Peyer's patch (tissue), 4 donors: ENCODE data around the gene ZNF775. TPM values are rescaled to one million over a fixed set of nuclear protein-coding genes. Genes with fewer than 3 reads are reported as not detected.

Experiments used
- DNase-seq, 3 donors: peaks; one replicate each; pipeline ENCODE4 v3.0.0-alpha.2; 2017 to 2019
- H3K27ac ChIP-seq, 4 donors: fragments of 200-600 bp; sonication (generic); one replicate each; pipeline ENCODE4 v1.5.1; 2016 to 2019
- H3K27me3 ChIP-seq, 2 donors: fragments of 200-600 bp; sonication (generic); one replicate each; pipeline ENCODE4 v1.5.1; 2019
- H3K36me3 ChIP-seq, 3 donors: fragments of 200-600 bp; sonication (generic); one replicate each; pipeline ENCODE4 v1.5.1; 2016 to 2019
- H3K4me1 ChIP-seq, 4 donors: fragments of 200-600 bp; sonication (generic); one replicate each; pipeline ENCODE4 v1.5.1; 2016 to 2019
- H3K4me3 ChIP-seq, 4 donors: fragments of 200-600 bp; sonication (generic); 1 replicate in 3 of 4; 2 replicates in 1 of 4; pipeline ENCODE4 v1.5.1; 2016 to 2019; ENCODE audit warnings: mild to moderate bottlenecking in 1 of 4
- H3K9me3 ChIP-seq, 4 donors: fragments of 200-600 bp; sonication (generic); one replicate each; pipeline ENCODE4 v1.5.1; 2016 to 2019; ENCODE audit warnings: mild to moderate bottlenecking in 1 of 4
- CTCF ChIP-seq, 6 experiments: fragments of 450-650 bp in 4 of 6; fragments of 200-600 bp in 2 of 6; sonication (generic) in 1 of 6; IDR thresholded peaks; one replicate each; pipeline ENCODE4 v1.5.1; 2017 to 2019; ENCODE audit warnings: antibody characterized with exemption in 6 of 6, mild to moderate bottlenecking in 3 of 6, moderate library complexity in 1 of 6
- POLR2A ChIP-seq, 2 donors: fragments of 450-650 bp; IDR thresholded peaks; one replicate each; pipeline ENCODE4 v1.5.1; 2017; ENCODE audit warnings: antibody characterized with exemption in 2 of 2, mild to moderate bottlenecking in 2 of 2, moderate library complexity in 2 of 2
- total RNA-seq, 4 donors: library from RNA; depleted of rRNA; stranded (reverse); fragments of >200 nt; gene quantifications; one replicate each; pipeline ENCODE4 v1.1.0, GENCODE V29; 2016

ZNF775 gene
- total RNA-seq, 4 donors from 2014 or later, result 1.7 to 2.8 (median 2.5) TPM

- Histone ChIP-seq H3K4me1 (peaks cover 0 to 25% (median 12%) of the 10 kb centered on the region in 4 donors), H3K27me3 (no peaks in the 10 kb centered on the region), H3K4me3 (no peak overlapping the region), H3K27ac (no peak overlapping the region), H3K9me3 (no peaks in the 10 kb centered on the region), H3K36me3 (peaks cover 0 to 8% (median 0%) of the 10 kb centered on the region in 3 donors)
- no peak for TF ChIP-seq POLR2A (IDR thresholded peaks at IDR 0.05)
- TF ChIP-seq CTCF (IDR thresholded peaks at IDR 0.05), result no peak
- DNase-seq, result no peak
Observed at GRCh38 chr7:150410680-150411346, 31.7 kb downstream of the ZNF775 start.

GRCh38 chr7:150411606-150412005, 32.5 kb downstream of the ZNF775 start:
- Histone ChIP-seq H3K4me1 (peaks cover 0 to 19% (median 5%) of the 10 kb centered on the region in 4 donors), H3K27me3 (no peaks in the 10 kb centered on the region), H3K27ac (no peak overlapping the region), H3K4me3 (no peak overlapping the region), H3K36me3 (peaks cover 0 to 8% (median 0%) of the 10 kb centered on the region in 3 donors), H3K9me3 (no peaks in the 10 kb centered on the region)
- no peak for TF ChIP-seq CTCF (IDR thresholded peaks at IDR 0.05)
- no peak for TF ChIP-seq POLR2A (IDR thresholded peaks at IDR 0.05)
- DNase-seq, result no peak

- Histone ChIP-seq H3K27me3 (no peaks in the 10 kb centered on the region), H3K4me1 (peaks cover 0 to 17% (median 3%) of the 10 kb centered on the region in 4 donors), H3K4me3 (no peak overlapping the region), H3K27ac (no peak overlapping the region), H3K9me3 (no peaks in the 10 kb centered on the region), H3K36me3 (peaks cover 0 to 8% (median 0%) of the 10 kb centered on the region in 3 donors)
- TF ChIP-seq CTCF (IDR thresholded peaks at IDR 0.05), result no peak
- no peak for TF ChIP-seq POLR2A (IDR thresholded peaks at IDR 0.05)
- peak in 1 of 3 donors; percentile 29 for DNase-seq
Observed at GRCh38 chr7:150412016-150412415, 32.9 kb downstream of the ZNF775 start.

GRCh38 chr7:150412518-150413488, 33.7 kb downstream of the ZNF775 start:
- DNase-seq, result peak in 1 of 3 donors; percentile 34

More at GRCh38 chr7:150412518-150413488, 33.7 kb downstream of the ZNF775 start:
- H3K9me3 ChIP-seq, result no peaks in the 10 kb centered on the region
- H3K4me1 ChIP-seq, result peaks cover 0 to 11% (median 0%) of the 10 kb centered on the region in 4 donors
- H3K4me3 ChIP-seq, result no peak overlapping the region
- TF ChIP-seq CTCF (IDR thresholded peaks at IDR 0.05) (no peak), POLR2A (IDR thresholded peaks at IDR 0.05) (no peak)
- H3K27me3 ChIP-seq, result no peaks in the 10 kb centered on the region
- no peak overlapping the region for H3K27ac ChIP-seq
- H3K36me3 ChIP-seq, result peaks cover 0 to 8% (median 0%) of the 10 kb centered on the region in 3 donors
